AG10803 (cell line): ENCODE measurements around the gene SLC32A1.
A peak's percentile ranks its signal among the peaks of the same experiment; 100 is the strongest.

Experiments
- DNase-seq: peaks from one replicate; pipeline ENCODE4 v3.0.0; 2010; ENCODE audit warnings: low read depth
- H3K4me3 ChIP-seq: 2 replicates; pipeline ENCODE4 v1.5.1; 2011; ENCODE audit warnings: mild to moderate bottlenecking, low read length, control low read depth
- TF ChIP-seq, protein P1 (sequence below): conservative IDR thresholded peaks from 2 replicates; pipeline ENCODE4 v1.5.1; 2011; ENCODE audit warnings: mild to moderate bottlenecking, low read length, control low read depth, inconsistent platforms

SLC32A1 gene

DNA sequence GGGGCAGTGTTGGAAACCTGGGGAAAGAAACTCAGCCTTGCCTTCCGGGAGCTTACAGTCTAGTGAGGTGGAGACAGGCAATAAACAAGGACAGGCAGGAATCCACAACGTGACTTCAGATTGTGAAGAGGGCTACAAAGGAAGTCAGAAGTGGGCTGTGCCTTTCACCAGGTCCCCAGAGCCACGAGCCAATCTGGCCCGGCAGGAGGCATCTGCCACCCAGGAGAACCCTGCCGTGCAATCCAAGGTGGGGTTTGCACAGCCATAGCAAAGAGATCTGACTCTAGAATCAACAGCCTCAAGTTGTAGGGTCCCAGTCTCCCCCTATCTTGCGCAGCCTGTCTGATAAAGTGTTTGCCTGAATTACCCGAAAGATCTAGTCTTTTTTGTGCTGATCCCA lies 5.5 kb downstream of the SLC32A1 start:
- no peak overlapping the region for H3K4me3 ChIP-seq
- TF ChIP-seq, protein P1, sequence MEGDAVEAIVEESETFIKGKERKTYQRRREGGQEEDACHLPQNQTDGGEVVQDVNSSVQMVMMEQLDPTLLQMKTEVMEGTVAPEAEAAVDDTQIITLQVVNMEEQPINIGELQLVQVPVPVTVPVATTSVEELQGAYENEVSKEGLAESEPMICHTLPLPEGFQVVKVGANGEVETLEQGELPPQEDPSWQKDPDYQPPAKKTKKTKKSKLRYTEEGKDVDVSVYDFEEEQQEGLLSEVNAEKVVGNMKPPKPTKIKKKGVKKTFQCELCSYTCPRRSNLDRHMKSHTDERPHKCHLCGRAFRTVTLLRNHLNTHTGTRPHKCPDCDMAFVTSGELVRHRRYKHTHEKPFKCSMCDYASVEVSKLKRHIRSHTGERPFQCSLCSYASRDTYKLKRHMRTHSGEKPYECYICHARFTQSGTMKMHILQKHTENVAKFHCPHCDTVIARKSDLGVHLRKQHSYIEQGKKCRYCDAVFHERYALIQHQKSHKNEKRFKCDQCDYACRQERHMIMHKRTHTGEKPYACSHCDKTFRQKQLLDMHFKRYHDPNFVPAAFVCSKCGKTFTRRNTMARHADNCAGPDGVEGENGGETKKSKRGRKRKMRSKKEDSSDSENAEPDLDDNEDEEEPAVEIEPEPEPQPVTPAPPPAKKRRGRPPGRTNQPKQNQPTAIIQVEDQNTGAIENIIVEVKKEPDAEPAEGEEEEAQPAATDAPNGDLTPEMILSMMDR, result no peak

DNA sequence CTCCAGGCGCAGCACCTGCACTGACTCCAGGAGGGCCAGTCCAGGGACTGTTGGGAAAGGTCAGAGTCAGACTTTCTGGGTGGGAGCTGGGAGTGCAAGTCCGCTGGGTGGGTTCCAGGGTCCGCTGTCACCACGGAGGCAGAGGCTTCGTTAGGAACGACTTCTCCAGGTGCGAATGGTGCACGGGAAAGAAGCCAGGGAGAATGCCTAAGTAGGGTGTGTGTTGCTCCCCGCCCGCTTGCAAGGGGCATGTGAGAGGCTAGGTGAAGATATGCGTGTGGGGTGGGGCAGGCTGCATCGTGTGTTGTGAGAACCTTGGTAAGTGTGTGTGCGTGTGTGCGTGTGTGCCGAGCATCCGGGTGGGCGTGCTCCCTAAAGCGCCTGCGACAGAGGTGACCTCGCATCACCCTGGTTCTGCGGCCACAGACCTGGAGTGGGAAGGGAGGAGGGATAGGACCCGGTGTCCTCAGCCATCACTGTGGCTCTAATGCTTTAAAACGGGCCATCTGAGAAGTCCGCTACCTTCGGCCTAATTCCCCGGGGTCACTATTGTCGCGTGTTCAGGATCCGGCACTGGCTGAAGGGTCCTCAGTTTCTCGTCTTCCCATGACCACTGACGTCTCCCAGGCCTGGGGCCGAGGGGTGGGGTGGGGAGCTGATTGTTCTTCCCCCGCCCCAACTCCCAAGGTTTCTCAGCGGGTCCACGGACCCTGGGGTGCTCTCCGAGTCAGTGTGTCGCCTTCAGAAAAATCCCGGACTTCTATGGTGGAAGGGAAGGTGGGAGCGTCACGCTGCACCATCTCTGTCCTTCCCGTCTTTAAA lies 6.1 kb downstream of the SLC32A1 start:
- no peak overlapping the region for H3K4me3 ChIP-seq
- DNase-seq, result no peak
- TF ChIP-seq, protein P1, result no peak

More for the DNA sequence above, 5.5 kb downstream of the SLC32A1 start:
- DNase-seq, result no peak

DNA sequence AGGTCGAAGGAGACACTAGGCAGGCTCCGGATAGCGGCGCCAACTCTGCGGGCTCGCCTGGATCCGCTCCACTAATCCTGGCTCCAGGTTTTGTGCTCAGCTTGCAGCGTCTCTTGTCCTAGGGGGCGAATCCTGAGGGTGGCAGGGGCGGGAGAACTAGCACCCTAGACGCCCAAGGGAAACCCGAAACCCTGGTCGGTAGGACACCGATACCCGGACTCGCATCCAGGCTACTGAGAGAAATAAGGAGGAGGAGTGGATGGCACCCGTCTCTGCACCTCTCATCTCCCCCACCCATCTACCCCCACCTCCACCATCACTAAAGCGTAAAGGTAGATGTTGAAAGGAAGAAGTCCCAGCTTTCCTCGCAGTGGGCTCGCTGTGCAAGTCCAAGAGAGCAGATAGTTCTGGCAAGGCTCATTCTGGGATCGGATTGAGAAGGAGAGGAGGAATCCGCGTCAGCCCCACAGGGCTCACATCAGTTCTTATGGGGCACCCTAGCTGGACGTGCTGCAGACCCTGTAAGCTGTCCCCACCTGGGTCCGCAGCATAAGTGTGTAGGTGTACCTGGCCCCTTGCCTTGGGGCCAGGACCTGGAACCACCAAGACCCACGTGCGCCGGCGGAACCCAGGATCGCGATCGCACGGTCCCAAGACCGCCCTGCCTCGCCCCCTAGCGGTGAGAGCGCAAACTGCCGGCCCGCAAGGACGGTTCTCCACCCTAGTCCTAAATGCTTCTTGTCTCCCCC lies 6.9 kb downstream of the SLC32A1 start:
- TF ChIP-seq, protein P1, result peak; percentile 77
- H3K4me3 ChIP-seq, result no peak overlapping the region
- DNase-seq, result peak; percentile 34

DNA sequence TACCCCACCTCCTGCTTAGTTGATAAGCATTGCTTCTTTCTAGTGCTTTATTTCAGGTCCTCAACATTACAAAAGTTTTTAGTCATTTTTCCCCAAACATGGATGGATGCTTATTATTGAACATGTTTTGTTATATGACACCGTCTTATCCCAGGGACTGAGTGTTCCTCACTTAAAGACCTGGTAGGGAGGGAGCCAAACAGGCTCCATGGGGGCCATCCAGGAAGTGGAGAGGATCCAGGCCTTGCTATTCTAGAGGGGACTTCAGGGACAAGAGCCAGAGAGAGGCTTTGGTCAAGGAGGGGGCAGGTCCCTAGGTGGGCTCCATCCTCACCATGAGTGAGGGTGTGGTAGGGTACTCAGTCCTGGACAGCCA lies 7.4 kb downstream of the SLC32A1 start:
- no peak overlapping the region for H3K4me3 ChIP-seq
- no peak for DNase-seq
- TF ChIP-seq, protein P1, result no peak

DNA sequence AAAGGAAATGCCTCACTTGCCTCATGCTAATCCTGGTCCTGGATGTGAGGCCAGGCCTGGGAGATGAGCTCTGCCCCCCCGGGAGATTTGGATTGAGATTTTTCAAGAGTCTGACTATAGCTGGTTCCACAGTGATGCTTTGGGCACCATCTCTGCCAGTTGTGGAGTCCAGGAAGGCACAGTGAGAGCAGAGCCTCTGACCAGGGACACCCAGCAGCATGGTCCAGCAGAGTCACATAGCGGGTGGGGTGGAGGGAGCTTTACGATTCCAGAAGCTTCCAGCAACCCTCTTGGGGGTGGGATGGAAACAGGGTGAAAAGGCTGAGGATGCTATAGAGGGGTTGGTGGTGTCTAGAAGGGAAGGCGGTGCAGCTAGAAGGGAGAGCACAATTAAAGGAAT lies 8.7 kb downstream of the SLC32A1 start:
- no peak overlapping the region for H3K4me3 ChIP-seq
- no peak for DNase-seq
- TF ChIP-seq, protein P1, result no peak

DNA sequence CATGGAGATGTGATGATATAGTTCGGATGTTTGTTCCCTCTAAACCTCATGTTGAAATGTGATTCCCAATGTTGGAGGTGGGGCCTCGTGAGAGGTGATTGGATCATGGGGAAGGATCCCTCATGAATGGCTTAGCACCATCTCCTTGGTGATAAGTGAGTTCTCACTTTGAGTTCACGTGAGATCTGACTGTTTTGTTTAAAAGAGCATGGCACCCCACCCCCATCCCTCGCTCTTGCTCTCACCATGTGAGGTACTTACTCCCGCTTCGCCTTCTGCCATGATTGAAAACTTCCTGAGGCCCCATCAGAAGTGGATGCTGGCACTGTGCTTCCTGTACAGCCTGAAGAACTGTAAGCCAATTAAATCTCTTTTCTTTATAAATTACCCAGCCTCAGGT lies 10.9 kb downstream of the SLC32A1 start:
- TF ChIP-seq, protein P1, result no peak
- DNase-seq, result no peak
- H3K4me3 ChIP-seq, result no peak overlapping the region

DNA sequence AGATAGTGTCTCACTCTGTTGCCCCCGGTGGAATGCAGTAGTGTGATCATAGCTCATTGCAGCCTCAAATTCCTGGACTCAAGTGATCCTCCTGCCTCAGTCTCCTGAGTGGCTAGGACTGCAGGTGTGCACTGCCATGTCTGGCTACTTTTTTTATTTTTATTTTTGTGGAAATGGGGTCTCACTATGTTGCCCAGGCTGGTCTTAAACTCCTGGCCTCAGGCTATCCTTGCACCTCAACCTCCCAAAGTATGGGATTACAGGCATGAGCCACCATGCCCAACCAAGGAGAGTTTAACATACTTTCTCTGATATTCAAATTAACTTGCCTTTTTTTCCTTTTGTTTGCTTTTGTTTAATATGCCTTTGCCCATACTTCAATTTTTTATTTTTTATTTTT lies 13.6 kb downstream of the SLC32A1 start:
- no peak for DNase-seq
- no peak overlapping the region for H3K4me3 ChIP-seq
- TF ChIP-seq, protein P1, result no peak
